Gastrocnemius medialis (tissue), 4 donors: ENCODE results near the gene ENTREP1. TPM values are rescaled to one million over a fixed set of nuclear protein-coding genes. Genes with fewer than 3 reads are reported as not detected.

Source experiments
- ATAC-seq, 2 donors: fragments of 150-250 bp; one replicate each; pipeline ENCODE4 v1.9.1; 2016
- DNase-seq, 2 donors: peaks; one replicate each; pipeline ENCODE4 v3.0.0-alpha.2; 2019
- H3K27ac ChIP-seq, 4 donors: fragments of 200-600 bp; sonication (generic); 1 replicate in 1 of 4; 2 replicates in 3 of 4; pipeline ENCODE4 v1.5.1; 2016 to 2018; ENCODE audit warnings: mild to moderate bottlenecking in 2 of 4, moderate library complexity in 1 of 4
- H3K27me3 ChIP-seq, 3 donors: fragments of 200-600 bp; sonication (generic) in 2 of 3; 1 replicate in 1 of 3; 2 replicates in 2 of 3; pipeline versions ENCODE4 v1.5.1 to v1.6.0; 2016 to 2019; ENCODE audit warnings: mild to moderate bottlenecking in 1 of 3, moderate library complexity in 1 of 3
- H3K36me3 ChIP-seq, 2 donors: fragments of 200-600 bp; sonication (generic) in 1 of 2; one replicate each; pipeline ENCODE4 v1.5.1; 2017 to 2018
- H3K4me1 ChIP-seq, 2 donors: fragments of 200-600 bp; sonication (generic) in 1 of 2; one replicate each; pipeline ENCODE4 v1.5.1; 2016 to 2017; ENCODE audit warnings: mild to moderate bottlenecking in 2 of 2
- H3K4me3 ChIP-seq, 4 donors: fragments of 200-600 bp; sonication (generic) in 3 of 4; 1 replicate in 1 of 4; 2 replicates in 3 of 4; pipeline ENCODE4 v1.5.1; 2016 to 2019; ENCODE audit warnings: mild to moderate bottlenecking in 2 of 4
- H3K9me3 ChIP-seq, 3 donors: fragments of 200-600 bp; sonication (generic) in 2 of 3; 1 replicate in 1 of 3; 2 replicates in 2 of 3; pipeline ENCODE4 v1.5.1; 2016 to 2019
- POLR2A ChIP-seq, 2 donors: fragments of 450-650 bp; IDR thresholded peaks; one replicate each; pipeline ENCODE4 v1.6.1; 2017; ENCODE audit warnings: antibody characterized with exemption in 2 of 2, mild to moderate bottlenecking in 2 of 2, moderate library complexity in 2 of 2
- in situ Hi-C, 4 donors: fragments of 200-750 bp; cut with MboI; loops; one replicate each; pipeline versions ENCODE4 v1.15.0 to v1.8.0; 2017; ENCODE audit warnings: low sequenced_read_pairs in 4 of 4
- intact Hi-C: fragments of 100-400 bp; cut with DNase I; formaldehyde crosslinking; loops from one replicate; pipeline ENCODE4 v1.15.1; 2023; ENCODE audit warnings: low total_unique reads
- total RNA-seq, 4 donors: library from RNA; depleted of rRNA; stranded (reverse); fragments of >200 nt; gene quantifications; one replicate each; pipeline versions ENCODE4 v1.1.0 to v1.2.3, GENCODE V29; 2016
- TF ChIP-seq, protein P1 (sequence below), 5 experiments: fragments of 450-650 bp in 3 of 5; fragments of 200-600 bp in 2 of 5; sonication (generic) in 2 of 5; IDR thresholded peaks in 4 of 5; conservative IDR thresholded peaks in 1 of 5; 1 replicate in 4 of 5; 2 replicates in 1 of 5; pipeline ENCODE4 v1.5.1; 2016 to 2019; ENCODE audit warnings: antibody characterized with exemption in 5 of 5, mild to moderate bottlenecking in 3 of 5, moderate library complexity in 3 of 5

The ENTREP1 gene
- total RNA-seq, 4 donors from 2014 or later = 10.8 to 26.8 (median 17.1) TPM

DNA sequence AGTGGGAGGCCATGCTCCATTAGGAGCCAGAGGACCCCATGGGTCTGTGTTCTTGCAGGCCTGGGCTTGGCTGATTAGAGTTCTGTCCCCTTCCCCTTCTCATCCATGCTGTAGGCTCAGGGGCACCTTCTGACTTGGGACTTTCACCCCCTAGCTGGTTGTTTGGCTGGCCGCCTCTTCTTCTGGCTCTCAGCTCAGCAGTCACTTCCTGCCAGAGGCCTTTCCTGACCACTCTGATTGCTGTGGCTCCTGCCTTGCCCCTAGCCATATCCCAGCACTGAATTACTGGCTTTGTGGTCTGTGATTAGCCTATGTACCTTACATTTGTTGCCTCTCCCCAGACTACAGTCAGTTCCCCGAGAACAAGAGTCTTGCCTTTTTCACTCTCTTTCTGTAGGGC lies 14.6 kb downstream of the ENTREP1 start:
- peak overlapping the region; percentile 26 to 69 (median 44) for H3K27ac ChIP-seq
- no peaks in the 10 kb centered on the region for H3K36me3 ChIP-seq
- intact Hi-C loops = no loop called here
- TF ChIP-seq, protein P1, sequence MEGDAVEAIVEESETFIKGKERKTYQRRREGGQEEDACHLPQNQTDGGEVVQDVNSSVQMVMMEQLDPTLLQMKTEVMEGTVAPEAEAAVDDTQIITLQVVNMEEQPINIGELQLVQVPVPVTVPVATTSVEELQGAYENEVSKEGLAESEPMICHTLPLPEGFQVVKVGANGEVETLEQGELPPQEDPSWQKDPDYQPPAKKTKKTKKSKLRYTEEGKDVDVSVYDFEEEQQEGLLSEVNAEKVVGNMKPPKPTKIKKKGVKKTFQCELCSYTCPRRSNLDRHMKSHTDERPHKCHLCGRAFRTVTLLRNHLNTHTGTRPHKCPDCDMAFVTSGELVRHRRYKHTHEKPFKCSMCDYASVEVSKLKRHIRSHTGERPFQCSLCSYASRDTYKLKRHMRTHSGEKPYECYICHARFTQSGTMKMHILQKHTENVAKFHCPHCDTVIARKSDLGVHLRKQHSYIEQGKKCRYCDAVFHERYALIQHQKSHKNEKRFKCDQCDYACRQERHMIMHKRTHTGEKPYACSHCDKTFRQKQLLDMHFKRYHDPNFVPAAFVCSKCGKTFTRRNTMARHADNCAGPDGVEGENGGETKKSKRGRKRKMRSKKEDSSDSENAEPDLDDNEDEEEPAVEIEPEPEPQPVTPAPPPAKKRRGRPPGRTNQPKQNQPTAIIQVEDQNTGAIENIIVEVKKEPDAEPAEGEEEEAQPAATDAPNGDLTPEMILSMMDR (IDR thresholded peaks at IDR 0.05 in 4 of 5, conservative IDR thresholded peaks at IDR 0.05 in 1 of 5) = no peak
- no peak for TF ChIP-seq POLR2A (IDR thresholded peaks at IDR 0.05)
- DNase-seq = no peak
- no peaks in the 10 kb centered on the region for H3K27me3 ChIP-seq
- peaks cover 34 to 39% of the 10 kb centered on the region in 2 donors for H3K4me1 ChIP-seq
- in situ Hi-C loops = loop anchor here in 1 of 4 donors (10.0 kb wide), 1 partner anchor 55 kb away; no protein-coding TSS in a partner anchor
- H3K4me3 ChIP-seq = no peak overlapping the region
- H3K9me3 ChIP-seq = no peaks in the 10 kb centered on the region
- peak in 1 of 2 donors; percentile 22 for ATAC-seq

DNA sequence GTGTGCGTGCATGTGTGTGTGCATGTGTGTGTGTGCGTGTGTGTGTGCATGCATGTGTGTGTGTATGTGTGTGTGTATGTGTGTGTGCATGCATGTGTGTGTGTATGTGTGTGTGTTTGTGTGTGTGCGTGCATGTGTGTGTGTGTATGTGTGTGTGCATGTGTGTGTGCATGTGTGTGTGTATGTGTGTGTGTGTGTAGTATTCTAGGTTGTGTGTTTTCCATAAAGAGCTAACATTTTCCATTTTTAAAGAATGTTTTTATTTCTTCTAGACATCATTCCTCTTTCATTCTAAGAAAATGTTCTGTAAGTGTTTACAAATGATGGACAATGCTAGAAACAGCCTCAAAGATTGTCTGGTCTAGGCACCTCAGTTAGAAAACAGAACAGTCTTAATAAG lies 15.6 kb downstream of the ENTREP1 start:
- in situ Hi-C loops (no loop called here), intact Hi-C loops (no loop called here)
- Histone ChIP-seq H3K9me3 (no peaks in the 10 kb centered on the region), H3K4me1 (peaks cover 29 to 39% of the 10 kb centered on the region in 2 donors), H3K27ac (no peak overlapping the region), H3K27me3 (no peaks in the 10 kb centered on the region), H3K36me3 (no peaks in the 10 kb centered on the region), H3K4me3 (no peak overlapping the region)
- ATAC-seq = no peak
- no peak for DNase-seq
- TF ChIP-seq, protein P1 (IDR thresholded peaks at IDR 0.05 in 4 of 5, conservative IDR thresholded peaks at IDR 0.05 in 1 of 5) = no peak
- no peak for TF ChIP-seq POLR2A (IDR thresholded peaks at IDR 0.05)

DNA sequence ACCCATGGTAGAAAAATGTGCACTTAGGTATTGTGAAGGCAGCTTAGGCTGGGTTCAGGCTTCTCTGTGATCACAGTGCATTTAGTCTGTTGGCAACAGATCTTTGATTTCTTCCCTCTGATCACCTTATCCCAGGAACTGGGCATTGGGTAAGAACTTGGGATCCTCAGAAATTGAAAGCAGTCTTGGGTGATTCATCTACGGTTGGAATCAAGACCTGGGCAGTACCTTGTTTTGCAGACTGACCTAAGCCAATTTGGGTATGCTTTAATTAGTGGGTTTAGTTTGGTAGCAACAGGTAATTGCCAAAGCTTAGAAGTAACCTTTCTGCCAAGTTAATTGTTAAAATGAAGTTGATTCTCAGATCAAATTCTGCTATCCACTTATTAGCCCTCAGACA lies 17.8 kb downstream of the ENTREP1 start:
- H3K27ac ChIP-seq = peak overlapping the region in 1 of 4 donors; percentile 43
- no peak overlapping the region for H3K4me3 ChIP-seq
- in situ Hi-C loops (no loop called here), intact Hi-C loops (no loop called here)
- peak in 1 of 2 donors; percentile 44 for ATAC-seq
- H3K4me1 ChIP-seq = peaks cover 36 to 43% of the 10 kb centered on the region in 2 donors
- DNase-seq = no peak
- H3K9me3 ChIP-seq = no peaks in the 10 kb centered on the region
- H3K27me3 ChIP-seq = no peaks in the 10 kb centered on the region
- no peaks in the 10 kb centered on the region for H3K36me3 ChIP-seq
- no peak for TF ChIP-seq POLR2A (IDR thresholded peaks at IDR 0.05)
- TF ChIP-seq, protein P1 (IDR thresholded peaks at IDR 0.05 in 4 of 5, conservative IDR thresholded peaks at IDR 0.05 in 1 of 5) = no peak

DNA sequence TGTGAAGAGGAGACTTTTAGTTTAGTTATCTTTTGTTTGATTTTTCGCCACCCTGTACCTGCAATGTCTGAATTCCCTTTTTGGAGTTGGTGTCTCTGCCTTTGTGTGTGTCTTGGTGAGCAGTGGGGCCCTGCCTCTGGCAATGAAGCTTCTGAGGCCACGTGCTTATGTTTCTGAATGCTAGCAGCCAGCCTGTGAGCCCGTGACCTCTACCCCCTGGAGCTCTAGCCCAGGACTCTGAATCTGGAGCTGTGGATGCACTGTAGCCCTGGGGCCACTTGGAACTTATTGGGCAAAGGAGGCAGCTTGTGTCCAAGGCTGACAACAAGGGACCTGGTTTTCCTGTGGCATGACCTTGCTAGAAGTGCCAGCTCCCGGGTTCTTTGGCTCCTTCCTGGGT lies 19.4 kb downstream of the ENTREP1 start:
- Histone ChIP-seq H3K9me3 (no peaks in the 10 kb centered on the region), H3K27me3 (no peaks in the 10 kb centered on the region), H3K4me3 (no peak overlapping the region), H3K36me3 (no peaks in the 10 kb centered on the region), H3K4me1 (peaks cover 39 to 42% of the 10 kb centered on the region in 2 donors), H3K27ac (peak overlapping the region; percentile 38 to 65 (median 56))
- intact Hi-C loops (no loop called here), in situ Hi-C loops (no loop called here)
- no peak for TF ChIP-seq POLR2A (IDR thresholded peaks at IDR 0.05)
- TF ChIP-seq, protein P1 (IDR thresholded peaks at IDR 0.05 in 4 of 5, conservative IDR thresholded peaks at IDR 0.05 in 1 of 5) = no peak
- DNase-seq = no peak
- ATAC-seq = peak in 1 of 2 donors; percentile 59
